Liver (tissue), 9 donors: ENCODE data around the gene SGPP1. TPM values are rescaled to one million over a fixed set of nuclear protein-coding genes. Genes with fewer than 3 reads are reported as not detected.

Experiments
- DNase-seq: peaks from one replicate; pipeline ENCODE4 v3.0.0-alpha.2; 2017; ENCODE audit warnings: low spot score
- H3K27ac ChIP-seq, 2 donors: one replicate each; pipeline ENCODE4 v1.7.0; 2013; ENCODE audit warnings: inconsistent platforms in 2 of 2, low read length in 2 of 2, control low read depth in 1 of 2, low read depth in 1 of 2, mild to moderate bottlenecking in 1 of 2
- H3K27me3 ChIP-seq, 4 donors: one replicate each; pipeline versions ENCODE4 v1.6.1 to v1.7.0; 2013; ENCODE audit warnings: low read length in 3 of 4, inconsistent platforms in 1 of 4, mild to moderate bottlenecking in 1 of 4, moderate library complexity in 1 of 4; ENCODE audit not compliant: control insufficient read depth in 4 of 4, insufficient read depth in 4 of 4
- H3K36me3 ChIP-seq, 4 donors: one replicate each; pipeline versions ENCODE4 v1.6.1 to v1.7.0; 2013; ENCODE audit warnings: low read length in 3 of 4, mild to moderate bottlenecking in 3 of 4, low read depth in 1 of 4, moderate library complexity in 1 of 4; ENCODE audit not compliant: control insufficient read depth in 4 of 4, insufficient read depth in 3 of 4
- H3K4me1 ChIP-seq, 4 donors: one replicate each; pipeline versions ENCODE4 v1.6.1 to v1.7.0; 2013; ENCODE audit warnings: low read length in 3 of 4, mild to moderate bottlenecking in 3 of 4, moderate library complexity in 1 of 4; ENCODE audit not compliant: control insufficient read depth in 4 of 4, insufficient read depth in 4 of 4
- H3K4me3 ChIP-seq, 3 donors: one replicate each; pipeline versions ENCODE4 v1.6.1 to v1.7.0; 2013; ENCODE audit warnings: low read length in 3 of 3, control low read depth in 1 of 3, low read depth in 1 of 3, mild to moderate bottlenecking in 1 of 3
- H3K9ac ChIP-seq, 2 donors: one replicate each; pipeline ENCODE4 v1.7.0; 2013; ENCODE audit warnings: low read length in 2 of 2, mild to moderate bottlenecking in 2 of 2, moderate library complexity in 2 of 2, control low read depth in 1 of 2, low read depth in 1 of 2
- H3K9me3 ChIP-seq, 4 donors: one replicate each; pipeline versions ENCODE4 v1.6.1 to v1.7.0; 2013; ENCODE audit warnings: low read length in 3 of 4; ENCODE audit not compliant: control insufficient read depth in 4 of 4
- CTCF ChIP-seq: fragments of 150-350 bp; IDR thresholded peaks from 2 replicates; pipeline ENCODE4 v1.5.1; 2017; ENCODE audit warnings: improper control_type of control experiment, low read depth, low read length; ENCODE audit not compliant: missing input control
- EGR1 ChIP-seq, 2 donors: IDR thresholded peaks; 2 replicates each; pipeline ENCODE4 v1.6.1; 2016 to 2018; ENCODE audit warnings: antibody characterized with exemption in 2 of 2, low read depth in 2 of 2
- FOXA1 ChIP-seq: IDR thresholded peaks from 2 replicates; pipeline ENCODE4 v1.6.1; 2016; ENCODE audit warnings: antibody characterized with exemption
- FOXA2 ChIP-seq: IDR thresholded peaks from 2 replicates; pipeline ENCODE4 v1.6.1; 2016; ENCODE audit warnings: antibody characterized with exemption
- GABPA ChIP-seq, 2 donors: IDR thresholded peaks in 1 of 2; conservative IDR thresholded peaks in 1 of 2; 2 replicates each; pipeline ENCODE4 v1.6.1; 2016; ENCODE audit warnings: antibody characterized with exemption in 2 of 2, mild to moderate bottlenecking in 1 of 2, moderate library complexity in 1 of 2
- HNF4A ChIP-seq, 2 donors: conservative IDR thresholded peaks; 2 replicates each; pipeline ENCODE4 v1.6.1; 2016; ENCODE audit warnings: antibody characterized with exemption in 2 of 2, mild to moderate bottlenecking in 2 of 2
- HNF4G ChIP-seq: IDR thresholded peaks from 2 replicates; pipeline ENCODE4 v1.6.1; 2016; ENCODE audit warnings: antibody characterized with exemption
- JUND ChIP-seq, 2 donors: IDR thresholded peaks; 2 replicates each; pipeline ENCODE4 v1.6.1; 2016; ENCODE audit warnings: antibody characterized with exemption in 2 of 2
- MAX ChIP-seq: IDR thresholded peaks from 2 replicates; pipeline ENCODE4 v1.6.1; 2016; ENCODE audit warnings: antibody characterized with exemption
- NR2F2 ChIP-seq: IDR thresholded peaks from 2 replicates; pipeline ENCODE4 v1.6.1; 2016; ENCODE audit warnings: antibody characterized with exemption
- RAD21 ChIP-seq, 2 donors: IDR thresholded peaks; 2 replicates each; pipeline ENCODE4 v1.6.1; 2016; ENCODE audit warnings: antibody characterized with exemption in 2 of 2, mild to moderate bottlenecking in 2 of 2
- RXRA ChIP-seq, 2 donors: IDR thresholded peaks; 2 replicates each; pipeline ENCODE4 v1.6.1; 2017 to 2018; ENCODE audit warnings: antibody characterized with exemption in 2 of 2, mild to moderate bottlenecking in 1 of 2
- SP1 ChIP-seq: IDR thresholded peaks from 2 replicates; pipeline ENCODE4 v1.6.1; 2018; ENCODE audit warnings: antibody characterized with exemption, mild to moderate bottlenecking
- TAF1 ChIP-seq: conservative IDR thresholded peaks from 2 replicates; pipeline ENCODE4 v1.6.1; 2016; ENCODE audit warnings: antibody characterized with exemption, mild to moderate bottlenecking
- YY1 ChIP-seq: IDR thresholded peaks from 2 replicates; pipeline ENCODE4 v1.6.1; 2016; ENCODE audit warnings: antibody characterized with exemption, mild to moderate bottlenecking
- WGBS: extraction: QIAGEN DNeasy Blood & Tissue Kit; methylation state at CpG from one replicate; pipeline ENCODE4 v1.1.7; 2013; 5-methylcytosine and 5-hydroxymethylcytosine counted together
- polyA plus RNA-seq, 2 donors: library from polyadenylated mRNA; stranded (reverse) in 1 of 2; unstranded in 1 of 2; fragments of 200-250 nt in 1 of 2; fragments of >200 nt in 1 of 2; fragmentation: Nextera tagmentation in 1 of 2; extraction: Ambion mirVana in 1 of 2; gene quantifications; one replicate each; pipeline versions ENCODE4 v1.2.1 to v1.2.3, GENCODE V29; 2013 to 2015
- total RNA-seq, 2 donors: library from RNA; depleted of rRNA; stranded (reverse); fragments of >200 nt; gene quantifications; one replicate each; pipeline ENCODE4 v1.2.3, GENCODE V29; 2014
- TF ChIP-seq, protein P1 (sequence below): IDR thresholded peaks from 2 replicates; pipeline ENCODE4 v1.6.1; 2016; ENCODE audit warnings: antibody characterized with exemption
- TF ChIP-seq, protein P2 (sequence below): IDR thresholded peaks from 2 replicates; pipeline ENCODE4 v1.6.1; 2016; ENCODE audit warnings: antibody characterized with exemption, mild to moderate bottlenecking
- TF ChIP-seq, protein P3 (sequence below): IDR thresholded peaks from 2 replicates; pipeline ENCODE4 v1.6.1; 2016; ENCODE audit warnings: antibody characterized with exemption
- donor health status: healthy.
- donor health status: healthy.
- donor health status: healthy.
- donor health status: healthy.
- donor health status: healthy.

SGPP1 gene
- total and polyA plus RNA-seq, 4 donors = 12.3 to 32.3 (median 15.6) TPM

- DNase-seq = no peak
- H3K9ac ChIP-seq = no peak overlapping the region
- no peak for TF ChIP-seq MAX
- TF ChIP-seq NR2F2 = no peak
- TF ChIP-seq JUND (IDR thresholded peaks at IDR 0.05) = no peak
- TF ChIP-seq, protein P1, sequence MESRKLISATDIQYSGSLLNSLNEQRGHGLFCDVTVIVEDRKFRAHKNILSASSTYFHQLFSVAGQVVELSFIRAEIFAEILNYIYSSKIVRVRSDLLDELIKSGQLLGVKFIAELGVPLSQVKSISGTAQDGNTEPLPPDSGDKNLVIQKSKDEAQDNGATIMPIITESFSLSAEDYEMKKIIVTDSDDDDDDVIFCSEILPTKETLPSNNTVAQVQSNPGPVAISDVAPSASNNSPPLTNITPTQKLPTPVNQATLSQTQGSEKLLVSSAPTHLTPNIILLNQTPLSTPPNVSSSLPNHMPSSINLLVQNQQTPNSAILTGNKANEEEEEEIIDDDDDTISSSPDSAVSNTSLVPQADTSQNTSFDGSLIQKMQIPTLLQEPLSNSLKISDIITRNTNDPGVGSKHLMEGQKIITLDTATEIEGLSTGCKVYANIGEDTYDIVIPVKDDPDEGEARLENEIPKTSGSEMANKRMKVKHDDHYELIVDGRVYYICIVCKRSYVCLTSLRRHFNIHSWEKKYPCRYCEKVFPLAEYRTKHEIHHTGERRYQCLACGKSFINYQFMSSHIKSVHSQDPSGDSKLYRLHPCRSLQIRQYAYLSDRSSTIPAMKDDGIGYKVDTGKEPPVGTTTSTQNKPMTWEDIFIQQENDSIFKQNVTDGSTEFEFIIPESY = no peak
- TF ChIP-seq, protein P2, sequence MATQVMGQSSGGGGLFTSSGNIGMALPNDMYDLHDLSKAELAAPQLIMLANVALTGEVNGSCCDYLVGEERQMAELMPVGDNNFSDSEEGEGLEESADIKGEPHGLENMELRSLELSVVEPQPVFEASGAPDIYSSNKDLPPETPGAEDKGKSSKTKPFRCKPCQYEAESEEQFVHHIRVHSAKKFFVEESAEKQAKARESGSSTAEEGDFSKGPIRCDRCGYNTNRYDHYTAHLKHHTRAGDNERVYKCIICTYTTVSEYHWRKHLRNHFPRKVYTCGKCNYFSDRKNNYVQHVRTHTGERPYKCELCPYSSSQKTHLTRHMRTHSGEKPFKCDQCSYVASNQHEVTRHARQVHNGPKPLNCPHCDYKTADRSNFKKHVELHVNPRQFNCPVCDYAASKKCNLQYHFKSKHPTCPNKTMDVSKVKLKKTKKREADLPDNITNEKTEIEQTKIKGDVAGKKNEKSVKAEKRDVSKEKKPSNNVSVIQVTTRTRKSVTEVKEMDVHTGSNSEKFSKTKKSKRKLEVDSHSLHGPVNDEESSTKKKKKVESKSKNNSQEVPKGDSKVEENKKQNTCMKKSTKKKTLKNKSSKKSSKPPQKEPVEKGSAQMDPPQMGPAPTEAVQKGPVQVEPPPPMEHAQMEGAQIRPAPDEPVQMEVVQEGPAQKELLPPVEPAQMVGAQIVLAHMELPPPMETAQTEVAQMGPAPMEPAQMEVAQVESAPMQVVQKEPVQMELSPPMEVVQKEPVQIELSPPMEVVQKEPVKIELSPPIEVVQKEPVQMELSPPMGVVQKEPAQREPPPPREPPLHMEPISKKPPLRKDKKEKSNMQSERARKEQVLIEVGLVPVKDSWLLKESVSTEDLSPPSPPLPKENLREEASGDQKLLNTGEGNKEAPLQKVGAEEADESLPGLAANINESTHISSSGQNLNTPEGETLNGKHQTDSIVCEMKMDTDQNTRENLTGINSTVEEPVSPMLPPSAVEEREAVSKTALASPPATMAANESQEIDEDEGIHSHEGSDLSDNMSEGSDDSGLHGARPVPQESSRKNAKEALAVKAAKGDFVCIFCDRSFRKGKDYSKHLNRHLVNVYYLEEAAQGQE = no peak
- no peak for TF ChIP-seq GABPA (IDR thresholded peaks at IDR 0.05 in 1 of 2, conservative IDR thresholded peaks at IDR 0.05 in 1 of 2)
- TF ChIP-seq HNF4A (conservative IDR thresholded peaks at IDR 0.05) = no peak
- TF ChIP-seq, protein P3, sequence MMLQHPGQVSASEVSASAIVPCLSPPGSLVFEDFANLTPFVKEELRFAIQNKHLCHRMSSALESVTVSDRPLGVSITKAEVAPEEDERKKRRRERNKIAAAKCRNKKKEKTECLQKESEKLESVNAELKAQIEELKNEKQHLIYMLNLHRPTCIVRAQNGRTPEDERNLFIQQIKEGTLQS = no peak
- TF ChIP-seq FOXA2 = no peak
- no peak for TF ChIP-seq CTCF
- TF ChIP-seq RAD21 (IDR thresholded peaks at IDR 0.05) = no peak
- TF ChIP-seq RXRA (IDR thresholded peaks at IDR 0.05) = no peak
- no peak for TF ChIP-seq FOXA1
- no peak for TF ChIP-seq YY1
- TF ChIP-seq TAF1 = no peak
- TF ChIP-seq SP1 = no peak
- no peak for TF ChIP-seq EGR1 (IDR thresholded peaks at IDR 0.05; ENCODE audit: low read depth in 2 of 2)
- no peak for TF ChIP-seq HNF4G
- 85% methylated on average over 3 of the region's 3 CpGs for WGBS
- H3K4me3 ChIP-seq = no peak overlapping the region
- no peaks in the 10 kb centered on the region for H3K36me3 ChIP-seq
- no peaks in the 10 kb centered on the region for H3K9me3 ChIP-seq
- H3K27ac ChIP-seq = no peak overlapping the region
- H3K4me1 ChIP-seq = peaks cover 0 to 2% (median 0%) of the 10 kb centered on the region in 4 donors
- no peaks in the 10 kb centered on the region for H3K27me3 ChIP-seq
Observed at GRCh38 chr14:63745272-63745671, 17.4 kb upstream of the SGPP1 start.
